ENCODE data around the gene RAB11FIP3. TPM values are rescaled to one million over a fixed set of nuclear protein-coding genes. Genes with fewer than 3 reads are reported as not detected.
A peak's percentile ranks its signal among the peaks of the same experiment; 100 is the strongest.

Gene RAB11FIP3
- polyA plus RNA-seq, 1 of the 3 experiments (the other 2 are of a cell fraction) = 24.8 TPM

- peak overlapping the region; percentile 70 to 81 for H3K4me3 ChIP-seq (ENCODE audit: low read depth in 2 of 2, low read length in 1 of 2)
- DNase-seq = no peak
- H3K27me3 ChIP-seq (ENCODE audit: insufficient read depth) = no peaks in the 10 kb centered on the region
- H3F3A ChIP-seq (replicated peaks; ENCODE audit: insufficient read depth) = peaks cover 20% of the 10 kb centered on the region
- no peak overlapping the region for H2AFZ ChIP-seq (ENCODE audit: low read depth)
- peak overlapping the region; percentile 68; the same call in 1 of the 2 replicates for H3K9ac ChIP-seq
- ChIA-PET CTCF (interaction anchor here (0.6 to 3.1 kb wide), 3 partner anchors 26 to 140 kb away, joined by 3 to 7 read pairs (median 3); partner anchors contain the start of genes DECR2 and NHLRC4), POLR2A (no interaction called here)
- no peaks in the 10 kb centered on the region for H3K9me3 ChIP-seq
- H3K79me2 ChIP-seq (ENCODE audit: insufficient read depth) = peaks cover 61% of the 10 kb centered on the region
- 63% methylated on average over 10 of the region's 10 CpGs for WGBS (ENCODE audit: low lambda C conversion rate)
- H3K4me1 ChIP-seq (ENCODE audit: control insufficient read depth in 1 of 2, insufficient read depth in 2 of 2, low read depth in 1 of 2, low read length in 1 of 2) = peaks cover 18 to 20% of the 10 kb centered on the region in 2 experiments
- H3K4me2 ChIP-seq = peak overlapping the region; percentile 86
- no peaks in the 10 kb centered on the region for H3K9me2 ChIP-seq
- TF ChIP-seq RAD21 (IDR thresholded peaks at IDR 0.05; ENCODE audit: low read length) (no peak), GATA2 (CRISPR knock-in tag; IDR thresholded peaks at IDR 0.05) (0 out of 2 replicates have a peak, but pooled peaks have one; percentile 4)
- peaks cover 0 to 6% of the 10 kb centered on the region in 2 experiments for H3K36me3 ChIP-seq (replicated peaks in 1 of 2; ENCODE audit: control insufficient read depth in 1 of 2, insufficient read depth in 2 of 2, low read length in 1 of 2)
- H3K27ac ChIP-seq (ENCODE audit: low read depth in 2 of 2, low read length in 1 of 2) = no peak overlapping the region
- H4K20me1 ChIP-seq (ENCODE audit: insufficient read depth) = peaks cover 46% of the 10 kb centered on the region
These were observed 1.8 kb downstream of the RAB11FIP3 start for GRCh38 chr16:427250-427649.

DNA sequence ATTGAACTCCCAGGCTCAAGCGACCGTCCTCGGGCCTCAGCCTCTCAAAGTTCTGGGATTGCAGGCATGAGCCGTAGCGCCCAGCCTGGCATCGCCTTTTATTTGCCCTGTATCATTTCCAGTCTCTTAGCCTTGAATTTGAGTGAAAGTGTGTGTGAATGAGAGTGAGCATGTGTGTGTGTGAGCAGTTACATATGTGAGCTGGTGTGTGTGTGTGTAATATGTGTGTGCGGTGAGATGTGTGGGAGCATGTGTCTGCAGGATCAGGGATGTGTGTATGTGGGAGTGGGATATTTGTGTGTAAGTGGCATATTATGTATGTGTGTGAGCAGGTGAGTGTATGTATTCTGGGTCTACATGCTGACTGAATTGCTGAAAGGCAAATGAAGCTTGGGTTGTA lies 5.5 kb downstream of the RAB11FIP3 start:
- H4K20me1 ChIP-seq (ENCODE audit: insufficient read depth) = peaks cover 53% of the 10 kb centered on the region
- no peak for DNase-seq
- TF ChIP-seq JUND (IDR thresholded peaks at IDR 0.05) (no peak), MXI1 (IDR thresholded peaks at IDR 0.05; ENCODE audit: low read depth, low read length) (no peak), RFX5 (IDR thresholded peaks at IDR 0.05; ENCODE audit: low read length) (no peak), SIN3A (IDR thresholded peaks at IDR 0.05; ENCODE audit: borderline replicate concordance, low read depth, low read length) (no peak), REST (IDR thresholded peaks at IDR 0.05; ENCODE audit: low read depth, low read length) (no peak), FOXM1 (IDR thresholded peaks at IDR 0.05; ENCODE audit: low read depth) (no peak), RCOR1 (IDR thresholded peaks at IDR 0.05; ENCODE audit: low read length) (no peak)
- TF ChIP-seq, protein P1, sequence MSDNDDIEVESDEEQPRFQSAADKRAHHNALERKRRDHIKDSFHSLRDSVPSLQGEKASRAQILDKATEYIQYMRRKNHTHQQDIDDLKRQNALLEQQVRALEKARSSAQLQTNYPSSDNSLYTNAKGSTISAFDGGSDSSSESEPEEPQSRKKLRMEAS (IDR thresholded peaks at IDR 0.05; ENCODE audit: low read depth) = no peak
- TF ChIP-seq, protein P2, sequence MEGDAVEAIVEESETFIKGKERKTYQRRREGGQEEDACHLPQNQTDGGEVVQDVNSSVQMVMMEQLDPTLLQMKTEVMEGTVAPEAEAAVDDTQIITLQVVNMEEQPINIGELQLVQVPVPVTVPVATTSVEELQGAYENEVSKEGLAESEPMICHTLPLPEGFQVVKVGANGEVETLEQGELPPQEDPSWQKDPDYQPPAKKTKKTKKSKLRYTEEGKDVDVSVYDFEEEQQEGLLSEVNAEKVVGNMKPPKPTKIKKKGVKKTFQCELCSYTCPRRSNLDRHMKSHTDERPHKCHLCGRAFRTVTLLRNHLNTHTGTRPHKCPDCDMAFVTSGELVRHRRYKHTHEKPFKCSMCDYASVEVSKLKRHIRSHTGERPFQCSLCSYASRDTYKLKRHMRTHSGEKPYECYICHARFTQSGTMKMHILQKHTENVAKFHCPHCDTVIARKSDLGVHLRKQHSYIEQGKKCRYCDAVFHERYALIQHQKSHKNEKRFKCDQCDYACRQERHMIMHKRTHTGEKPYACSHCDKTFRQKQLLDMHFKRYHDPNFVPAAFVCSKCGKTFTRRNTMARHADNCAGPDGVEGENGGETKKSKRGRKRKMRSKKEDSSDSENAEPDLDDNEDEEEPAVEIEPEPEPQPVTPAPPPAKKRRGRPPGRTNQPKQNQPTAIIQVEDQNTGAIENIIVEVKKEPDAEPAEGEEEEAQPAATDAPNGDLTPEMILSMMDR (IDR thresholded peaks at IDR 0.05) = no peak
- H3K79me2 ChIP-seq (ENCODE audit: insufficient read depth) = peaks cover 93% of the 10 kb centered on the region
- H3K4me3 ChIP-seq (ENCODE audit: low read depth in 2 of 2, low read length in 1 of 2) = no peak overlapping the region
- H3K27ac ChIP-seq (ENCODE audit: low read depth in 2 of 2, low read length in 1 of 2) = no peak overlapping the region
- H3K36me3 ChIP-seq (replicated peaks in 1 of 2; ENCODE audit: control insufficient read depth in 1 of 2, insufficient read depth in 2 of 2, low read length in 1 of 2) = peaks cover 0 to 6% of the 10 kb centered on the region in 2 experiments
- POLR2A ChIA-PET = interaction anchor here (0.6 kb wide), 1 partner anchor 254 kb away, joined by 3 read pairs; no protein-coding TSS in a partner anchor
- no peak overlapping the region for H3K9ac ChIP-seq
- no peaks in the 10 kb centered on the region for H3K27me3 ChIP-seq (ENCODE audit: insufficient read depth)
- peaks cover 3% of the 10 kb centered on the region for H3F3A ChIP-seq (replicated peaks; ENCODE audit: insufficient read depth)
- H3K4me1 ChIP-seq (ENCODE audit: control insufficient read depth in 1 of 2, insufficient read depth in 2 of 2, low read depth in 1 of 2, low read length in 1 of 2) = peaks cover 4 to 12% of the 10 kb centered on the region in 2 experiments; a peak in 3 of 4 replicates
- WGBS (ENCODE audit: low lambda C conversion rate) = 95% methylated on average over 7 of the region's 7 CpGs
- no peak overlapping the region for H2AFZ ChIP-seq (ENCODE audit: low read depth)
- CTCF ChIA-PET = no interaction called here
- H3K9me3 ChIP-seq = no peaks in the 10 kb centered on the region
- H3K4me2 ChIP-seq = no peak overlapping the region
- no peaks in the 10 kb centered on the region for H3K9me2 ChIP-seq
